ENCODE data around the gene SGMS1. TPM values are rescaled to one million over a fixed set of nuclear protein-coding genes. Genes with fewer than 3 reads are reported as not detected.

The SGMS1 gene
- polyA plus RNA-seq, 1 of the 3 experiments (the other 2 are of a cell fraction) = 6.3 TPM

DNA sequence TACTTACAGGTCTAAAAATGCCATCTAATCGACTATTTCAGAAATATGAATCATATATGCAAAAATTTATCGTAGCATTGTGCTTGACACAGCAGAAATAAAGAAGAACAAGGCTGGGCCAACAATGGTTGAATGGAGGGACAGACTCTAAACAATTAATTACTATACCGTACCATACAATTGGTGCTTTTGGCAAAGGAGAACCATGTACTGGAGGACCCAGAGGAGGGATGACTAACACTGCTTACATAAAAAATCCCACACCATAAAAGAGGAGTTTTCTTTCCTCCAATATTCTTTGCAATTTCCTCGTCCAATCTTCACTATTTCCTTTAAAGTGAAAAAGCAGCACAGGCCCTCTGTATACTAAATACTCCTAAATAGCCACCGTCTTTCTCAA lies 94.1 kb downstream of the SGMS1 start:
- no peaks in the 10 kb centered on the region for H3K27me3 ChIP-seq (ENCODE audit: insufficient read depth)
- no peaks in the 10 kb centered on the region for H3K36me3 ChIP-seq (replicated peaks in 1 of 2; ENCODE audit: control insufficient read depth in 1 of 2, insufficient read depth in 2 of 2, low read length in 1 of 2)
- H4K20me1 ChIP-seq (ENCODE audit: insufficient read depth) = no peaks in the 10 kb centered on the region
- CTCF ChIA-PET = interaction anchor here (0.9 kb wide), 1 partner anchor 14 kb away, joined by 3 read pairs; no protein-coding TSS in a partner anchor
- 95% methylated on average over 5 of the region's 5 CpGs for WGBS (ENCODE audit: low lambda C conversion rate)
- no peak overlapping the region for H3K27ac ChIP-seq (ENCODE audit: low read depth in 2 of 2, low read length in 1 of 2)
- no peak overlapping the region for H2AFZ ChIP-seq (ENCODE audit: low read depth)
- no peaks in the 10 kb centered on the region for H3K9me3 ChIP-seq
- no peaks in the 10 kb centered on the region for H3K4me1 ChIP-seq (ENCODE audit: control insufficient read depth in 1 of 2, insufficient read depth in 2 of 2, low read depth in 1 of 2, low read length in 1 of 2)
- H3K9me2 ChIP-seq = no peaks in the 10 kb centered on the region
- POLR2A ChIA-PET = no interaction called here
- DNase-seq = no peak
- TF ChIP-seq RCOR1 (IDR thresholded peaks at IDR 0.05; ENCODE audit: low read length) (no peak), SMC3 (IDR thresholded peaks at IDR 0.05; ENCODE audit: low read depth, low read length) (no peak), TAF1 (IDR thresholded peaks at IDR 0.05; ENCODE audit: borderline replicate concordance, low read depth, low read length) (no peak), GABPA (IDR thresholded peaks at IDR 0.05; ENCODE audit: low read depth) (no peak), EP300 (IDR thresholded peaks at IDR 0.05; ENCODE audit: borderline replicate concordance in 1 of 2, low read depth in 1 of 2, low read length in 1 of 2) (no peak), POLR2AphosphoS5 (IDR thresholded peaks at IDR 0.05; ENCODE audit: low read depth, low read length) (no peak), CHD2 (IDR thresholded peaks at IDR 0.05; ENCODE audit: low read length, partially characterized antibody) (no peak), NRF1 (IDR thresholded peaks at IDR 0.05; ENCODE audit: low read depth, low read length) (no peak), FOSL2 (IDR thresholded peaks at IDR 0.05; ENCODE audit: borderline replicate concordance, low read depth) (no peak)
- TF ChIP-seq, protein P1, sequence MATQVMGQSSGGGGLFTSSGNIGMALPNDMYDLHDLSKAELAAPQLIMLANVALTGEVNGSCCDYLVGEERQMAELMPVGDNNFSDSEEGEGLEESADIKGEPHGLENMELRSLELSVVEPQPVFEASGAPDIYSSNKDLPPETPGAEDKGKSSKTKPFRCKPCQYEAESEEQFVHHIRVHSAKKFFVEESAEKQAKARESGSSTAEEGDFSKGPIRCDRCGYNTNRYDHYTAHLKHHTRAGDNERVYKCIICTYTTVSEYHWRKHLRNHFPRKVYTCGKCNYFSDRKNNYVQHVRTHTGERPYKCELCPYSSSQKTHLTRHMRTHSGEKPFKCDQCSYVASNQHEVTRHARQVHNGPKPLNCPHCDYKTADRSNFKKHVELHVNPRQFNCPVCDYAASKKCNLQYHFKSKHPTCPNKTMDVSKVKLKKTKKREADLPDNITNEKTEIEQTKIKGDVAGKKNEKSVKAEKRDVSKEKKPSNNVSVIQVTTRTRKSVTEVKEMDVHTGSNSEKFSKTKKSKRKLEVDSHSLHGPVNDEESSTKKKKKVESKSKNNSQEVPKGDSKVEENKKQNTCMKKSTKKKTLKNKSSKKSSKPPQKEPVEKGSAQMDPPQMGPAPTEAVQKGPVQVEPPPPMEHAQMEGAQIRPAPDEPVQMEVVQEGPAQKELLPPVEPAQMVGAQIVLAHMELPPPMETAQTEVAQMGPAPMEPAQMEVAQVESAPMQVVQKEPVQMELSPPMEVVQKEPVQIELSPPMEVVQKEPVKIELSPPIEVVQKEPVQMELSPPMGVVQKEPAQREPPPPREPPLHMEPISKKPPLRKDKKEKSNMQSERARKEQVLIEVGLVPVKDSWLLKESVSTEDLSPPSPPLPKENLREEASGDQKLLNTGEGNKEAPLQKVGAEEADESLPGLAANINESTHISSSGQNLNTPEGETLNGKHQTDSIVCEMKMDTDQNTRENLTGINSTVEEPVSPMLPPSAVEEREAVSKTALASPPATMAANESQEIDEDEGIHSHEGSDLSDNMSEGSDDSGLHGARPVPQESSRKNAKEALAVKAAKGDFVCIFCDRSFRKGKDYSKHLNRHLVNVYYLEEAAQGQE (IDR thresholded peaks at IDR 0.05; ENCODE audit: low read depth, low read length) = no peak
- TF ChIP-seq, protein P2, sequence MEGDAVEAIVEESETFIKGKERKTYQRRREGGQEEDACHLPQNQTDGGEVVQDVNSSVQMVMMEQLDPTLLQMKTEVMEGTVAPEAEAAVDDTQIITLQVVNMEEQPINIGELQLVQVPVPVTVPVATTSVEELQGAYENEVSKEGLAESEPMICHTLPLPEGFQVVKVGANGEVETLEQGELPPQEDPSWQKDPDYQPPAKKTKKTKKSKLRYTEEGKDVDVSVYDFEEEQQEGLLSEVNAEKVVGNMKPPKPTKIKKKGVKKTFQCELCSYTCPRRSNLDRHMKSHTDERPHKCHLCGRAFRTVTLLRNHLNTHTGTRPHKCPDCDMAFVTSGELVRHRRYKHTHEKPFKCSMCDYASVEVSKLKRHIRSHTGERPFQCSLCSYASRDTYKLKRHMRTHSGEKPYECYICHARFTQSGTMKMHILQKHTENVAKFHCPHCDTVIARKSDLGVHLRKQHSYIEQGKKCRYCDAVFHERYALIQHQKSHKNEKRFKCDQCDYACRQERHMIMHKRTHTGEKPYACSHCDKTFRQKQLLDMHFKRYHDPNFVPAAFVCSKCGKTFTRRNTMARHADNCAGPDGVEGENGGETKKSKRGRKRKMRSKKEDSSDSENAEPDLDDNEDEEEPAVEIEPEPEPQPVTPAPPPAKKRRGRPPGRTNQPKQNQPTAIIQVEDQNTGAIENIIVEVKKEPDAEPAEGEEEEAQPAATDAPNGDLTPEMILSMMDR (IDR thresholded peaks at IDR 0.05) = no peak
- TF ChIP-seq, protein P3, sequence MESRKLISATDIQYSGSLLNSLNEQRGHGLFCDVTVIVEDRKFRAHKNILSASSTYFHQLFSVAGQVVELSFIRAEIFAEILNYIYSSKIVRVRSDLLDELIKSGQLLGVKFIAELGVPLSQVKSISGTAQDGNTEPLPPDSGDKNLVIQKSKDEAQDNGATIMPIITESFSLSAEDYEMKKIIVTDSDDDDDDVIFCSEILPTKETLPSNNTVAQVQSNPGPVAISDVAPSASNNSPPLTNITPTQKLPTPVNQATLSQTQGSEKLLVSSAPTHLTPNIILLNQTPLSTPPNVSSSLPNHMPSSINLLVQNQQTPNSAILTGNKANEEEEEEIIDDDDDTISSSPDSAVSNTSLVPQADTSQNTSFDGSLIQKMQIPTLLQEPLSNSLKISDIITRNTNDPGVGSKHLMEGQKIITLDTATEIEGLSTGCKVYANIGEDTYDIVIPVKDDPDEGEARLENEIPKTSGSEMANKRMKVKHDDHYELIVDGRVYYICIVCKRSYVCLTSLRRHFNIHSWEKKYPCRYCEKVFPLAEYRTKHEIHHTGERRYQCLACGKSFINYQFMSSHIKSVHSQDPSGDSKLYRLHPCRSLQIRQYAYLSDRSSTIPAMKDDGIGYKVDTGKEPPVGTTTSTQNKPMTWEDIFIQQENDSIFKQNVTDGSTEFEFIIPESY (IDR thresholded peaks at IDR 0.05; ENCODE audit: borderline replicate concordance, low read depth) = no peak
- TF ChIP-seq, protein P4, sequence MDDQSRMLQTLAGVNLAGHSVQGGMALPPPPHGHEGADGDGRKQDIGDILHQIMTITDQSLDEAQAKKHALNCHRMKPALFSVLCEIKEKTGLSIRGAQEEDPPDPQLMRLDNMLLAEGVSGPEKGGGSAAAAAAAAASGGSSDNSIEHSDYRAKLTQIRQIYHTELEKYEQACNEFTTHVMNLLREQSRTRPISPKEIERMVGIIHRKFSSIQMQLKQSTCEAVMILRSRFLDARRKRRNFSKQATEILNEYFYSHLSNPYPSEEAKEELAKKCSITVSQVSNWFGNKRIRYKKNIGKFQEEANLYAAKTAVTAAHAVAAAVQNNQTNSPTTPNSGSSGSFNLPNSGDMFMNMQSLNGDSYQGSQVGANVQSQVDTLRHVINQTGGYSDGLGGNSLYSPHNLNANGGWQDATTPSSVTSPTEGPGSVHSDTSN (IDR thresholded peaks at IDR 0.05) = no peak
- no peaks in the 10 kb centered on the region for H3F3A ChIP-seq (replicated peaks; ENCODE audit: insufficient read depth)
- 0 out of 2 replicates have a peak, but pooled peaks cover 3% of the 10 kb centered on the region for H3K79me2 ChIP-seq (ENCODE audit: insufficient read depth)
- no peak overlapping the region for H3K4me3 ChIP-seq (ENCODE audit: low read depth in 2 of 2, low read length in 1 of 2)
- no peak overlapping the region for H3K9ac ChIP-seq
- H3K4me2 ChIP-seq = no peak overlapping the region
